Measurements from ENCODE around the gene CRHR1.

Gene CRHR1

GRCh38 chr17:45757431-45758218 lies 26.5 kb upstream of the CRHR1 start:
- DNase-seq (ENCODE audit: extremely low spot score): no peak
- no peak for TF ChIP-seq CTCF (IDR thresholded peaks at IDR 0.05; ENCODE audit: control extremely low read depth, extremely low read depth, low read depth, missing control alignments)
- CTCF ChIA-PET: no interaction called here
- POLR2A ChIA-PET: no interaction called here

DNA sequence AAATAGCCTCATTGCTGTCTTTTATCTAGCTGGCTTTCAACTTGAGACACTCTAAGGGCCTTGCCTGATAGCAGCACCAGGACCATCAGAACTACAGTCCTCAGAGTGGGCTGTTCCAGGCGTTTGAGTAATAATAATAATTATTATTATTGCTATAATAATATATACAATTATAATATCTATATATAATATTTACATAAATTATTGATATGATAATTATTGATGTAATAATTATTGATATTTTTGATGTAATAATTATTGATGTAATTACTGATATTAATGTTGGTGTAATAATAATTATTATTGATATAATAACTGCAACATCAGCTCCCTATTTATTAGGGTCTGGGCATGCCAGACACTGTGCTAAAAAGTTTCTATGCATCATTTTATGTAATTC lies 25.6 kb upstream of the CRHR1 start:
- no peak for DNase-seq (ENCODE audit: extremely low spot score)
- POLR2A ChIA-PET: no interaction called here
- CTCF ChIA-PET: no interaction called here
- TF ChIP-seq CTCF (IDR thresholded peaks at IDR 0.05; ENCODE audit: control extremely low read depth, extremely low read depth, low read depth, missing control alignments): no peak

DNA sequence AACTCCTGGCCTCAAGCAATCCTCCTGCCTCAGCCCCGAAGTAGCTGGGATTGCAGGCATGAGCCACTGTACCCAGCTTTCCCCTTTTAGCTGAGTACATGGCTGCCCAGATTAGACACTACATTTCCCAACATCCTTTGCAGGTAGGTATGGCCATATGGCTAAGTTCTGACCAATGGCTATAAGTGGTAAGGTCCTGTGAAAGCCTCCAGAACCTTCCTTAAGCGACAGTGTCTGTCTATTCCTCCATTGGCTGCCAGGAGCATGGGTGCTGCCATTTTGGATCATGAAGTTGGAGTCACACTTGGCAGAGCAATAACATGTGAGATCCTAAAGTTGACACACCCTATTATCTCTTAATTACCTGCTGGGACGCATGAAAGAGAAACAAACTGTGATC lies 24.4 kb upstream of the CRHR1 start:
- no peak for TF ChIP-seq CTCF (IDR thresholded peaks at IDR 0.05; ENCODE audit: control extremely low read depth, extremely low read depth, low read depth, missing control alignments)
- CTCF ChIA-PET: no interaction called here
- POLR2A ChIA-PET: no interaction called here
- DNase-seq (ENCODE audit: extremely low spot score): no peak

DNA sequence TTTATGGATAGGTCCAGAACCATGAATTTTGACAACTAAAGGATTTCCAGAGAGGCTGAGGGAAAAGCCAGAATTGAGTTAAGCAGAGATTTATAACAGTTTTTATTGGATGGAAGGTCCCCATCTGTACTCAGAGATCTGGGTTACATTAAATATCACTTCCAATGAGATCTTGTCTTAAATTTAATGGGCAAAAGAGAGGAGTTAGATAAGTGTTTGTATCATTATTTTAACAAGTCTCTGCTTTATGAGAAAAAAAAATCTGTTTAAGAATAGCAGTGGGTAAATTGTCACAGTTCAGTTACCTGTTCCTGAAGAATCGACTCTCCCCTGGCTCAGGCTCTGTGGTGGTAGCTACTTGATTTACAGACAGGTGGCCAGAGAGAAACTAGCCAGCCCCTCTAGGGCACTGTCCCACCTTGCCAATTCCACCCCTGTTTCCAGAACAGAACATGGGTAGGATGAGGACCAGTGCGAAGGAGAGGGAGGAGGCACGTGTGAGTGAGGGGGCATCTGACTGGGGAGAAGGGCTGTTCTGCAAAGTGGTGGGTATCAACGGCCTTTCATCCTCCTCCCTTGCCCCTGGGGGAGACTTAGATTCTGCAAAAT lies 22.1 kb upstream of the CRHR1 start:
- no peak for DNase-seq (ENCODE audit: extremely low spot score)
- ChIA-PET POLR2A (no interaction called here), CTCF (no interaction called here)
- TF ChIP-seq CTCF (IDR thresholded peaks at IDR 0.05; ENCODE audit: control extremely low read depth, extremely low read depth, low read depth, missing control alignments): no peak

DNA sequence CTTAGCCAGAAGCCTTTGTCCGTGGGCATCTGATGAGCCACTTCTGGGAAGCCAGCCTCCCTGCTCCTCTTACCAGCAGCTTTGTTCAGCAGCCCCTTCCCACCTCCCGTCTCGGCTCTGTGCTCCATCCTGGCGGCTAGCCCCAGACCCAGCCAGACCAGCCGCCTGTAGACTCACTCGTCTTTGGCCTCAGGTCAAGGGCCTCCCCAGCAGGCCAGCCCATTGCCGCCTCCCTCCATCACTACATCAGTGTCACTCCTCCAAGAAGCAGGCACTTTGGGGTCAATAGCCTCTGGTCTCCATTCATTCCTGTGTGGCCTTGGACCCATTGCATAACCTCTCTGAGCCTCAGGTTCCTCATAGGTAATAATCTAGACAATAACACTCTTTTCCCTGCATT lies 20.9 kb upstream of the CRHR1 start:
- CTCF ChIA-PET: no interaction called here
- POLR2A ChIA-PET: no interaction called here

GRCh38 chr17:45764479-45764878 lies 19.6 kb upstream of the CRHR1 start:
- POLR2A ChIA-PET: no interaction called here
- CTCF ChIA-PET: no interaction called here
- DNase-seq (ENCODE audit: extremely low spot score): no peak
- no peak for TF ChIP-seq CTCF (IDR thresholded peaks at IDR 0.05; ENCODE audit: control extremely low read depth, extremely low read depth, low read depth, missing control alignments)

More for the DNA sequence above, 20.9 kb upstream of the CRHR1 start:
- no peak for TF ChIP-seq CTCF (IDR thresholded peaks at IDR 0.05; ENCODE audit: control extremely low read depth, extremely low read depth, low read depth, missing control alignments)
- DNase-seq (ENCODE audit: extremely low spot score): no peak

Measured in GM10248 (cell line).